Calu3 (cell line): ENCODE results near the gene AAR2. TPM values are rescaled to one million over a fixed set of nuclear protein-coding genes. Genes with fewer than 3 reads are reported as not detected.

Source experiments
- BruUV-seq: library from RNA; stranded (reverse); fragments of 400-500 nt; replicated peaks from 2 replicates; lab custom pipeline; 2021; lab: Mats Ljungman, UMichigan
- CTCF ChIA-PET: fragments of 300-600 bp; sonication (Branson Sonifier 250); formaldehyde crosslinking; loops from one replicate; lab custom pipeline; 2022; ENCODE audit warnings: antibody characterized with exemption; lab: Charles Lee
- DNase-seq: peaks from one replicate; pipeline ENCODE4 v3.0.0; 2022
- H3K27ac Mint-ChIP-seq: one replicate; pipeline ENCODE4 v1.8.0; 2022; ENCODE audit warnings: mixed read lengths; ENCODE audit not compliant: unreplicated experiment
- H3K27me3 Mint-ChIP-seq: one replicate; pipeline ENCODE4 v1.8.0; 2022; ENCODE audit warnings: mixed read lengths; ENCODE audit not compliant: unreplicated experiment
- H3K36me3 Mint-ChIP-seq: one replicate; pipeline ENCODE4 v1.8.0; 2022; ENCODE audit warnings: mild to moderate bottlenecking, moderate library complexity, mixed read lengths; ENCODE audit not compliant: insufficient read depth, unreplicated experiment
- H3K4me1 Mint-ChIP-seq: one replicate; pipeline ENCODE4 v1.8.0; 2022; ENCODE audit warnings: mild to moderate bottlenecking, low read depth, mixed read lengths; ENCODE audit not compliant: unreplicated experiment
- H3K4me3 Mint-ChIP-seq: one replicate; pipeline ENCODE4 v1.8.0; 2022; ENCODE audit warnings: mild to moderate bottlenecking, low read depth, moderate library complexity, mixed read lengths; ENCODE audit not compliant: unreplicated experiment
- H3K9me3 Mint-ChIP-seq: one replicate; pipeline ENCODE4 v1.8.0; 2022; ENCODE audit warnings: low read depth, mixed read lengths; ENCODE audit not compliant: unreplicated experiment
- CTCF ChIP-seq: fragments of 200-600 bp; IDR thresholded peaks from one replicate; pipeline ENCODE4 v1.8.0; 2022; ENCODE audit warnings: antibody characterized with exemption; ENCODE audit not compliant: unreplicated experiment
- intact Hi-C: fragments of 100-400 bp; cut with micrococcal nuclease; formaldehyde crosslinking; loops from one replicate; pipeline ENCODE4 v1.10.0; 2022; ENCODE audit not compliant: unreplicated experiment
- total RNA-seq: library from RNA; stranded (reverse); gene quantifications from 2 replicates; pipeline ENCODE4 v1.2.3, GENCODE V29; 2022

AAR2 gene
- total RNA-seq, 1 experiment from 2014 or later = 37.0 TPM

DNA sequence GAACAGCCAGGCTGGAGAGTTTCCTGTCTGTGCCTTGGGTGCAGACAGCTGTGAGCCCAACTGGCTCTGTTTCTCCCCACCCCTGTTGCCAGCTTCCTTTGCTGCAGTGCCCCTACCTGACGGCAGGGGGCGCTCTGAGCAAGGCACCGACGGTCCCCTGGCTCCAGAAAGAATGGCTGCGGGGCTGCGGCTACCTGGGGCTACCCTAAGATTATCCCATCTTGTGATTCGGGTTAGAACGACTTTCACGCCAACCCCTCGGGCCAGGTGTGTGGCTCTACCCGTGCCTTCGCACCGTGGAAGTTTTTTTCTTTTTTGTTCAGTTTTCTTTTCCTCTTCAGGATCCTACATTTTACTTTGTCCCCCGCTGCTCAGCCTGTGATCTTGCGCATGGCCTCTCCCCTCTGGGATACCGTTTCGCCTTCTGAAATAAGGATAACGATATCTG lies 33.4 kb upstream of the AAR2 start:
- Mint-ChIP-seq H3K36me3 (peaks cover 17% of the 10 kb centered on the region), H3K4me1 (no peaks in the 10 kb centered on the region), H3K4me3 (no peak overlapping the region), H3K27ac (no peak overlapping the region), H3K9me3 (no peaks in the 10 kb centered on the region), H3K27me3 (no peaks in the 10 kb centered on the region)
- intact Hi-C loops = loop anchor here (1.0 kb wide), 1 partner anchor 236 kb away; no protein-coding TSS in a partner anchor
- TF ChIP-seq CTCF = peak; percentile 100
- no TSS peak for BruUV-seq
- peak; percentile 84 for DNase-seq
- CTCF ChIA-PET = interaction anchor here (0.6 to 1.7 kb wide), 27 partner anchors 10 to 444 kb away, joined by 3 to 16 read pairs (median 4); partner anchors contain the start of genes AAR2, CNBD2, RAB5IF and SCAND1

DNA sequence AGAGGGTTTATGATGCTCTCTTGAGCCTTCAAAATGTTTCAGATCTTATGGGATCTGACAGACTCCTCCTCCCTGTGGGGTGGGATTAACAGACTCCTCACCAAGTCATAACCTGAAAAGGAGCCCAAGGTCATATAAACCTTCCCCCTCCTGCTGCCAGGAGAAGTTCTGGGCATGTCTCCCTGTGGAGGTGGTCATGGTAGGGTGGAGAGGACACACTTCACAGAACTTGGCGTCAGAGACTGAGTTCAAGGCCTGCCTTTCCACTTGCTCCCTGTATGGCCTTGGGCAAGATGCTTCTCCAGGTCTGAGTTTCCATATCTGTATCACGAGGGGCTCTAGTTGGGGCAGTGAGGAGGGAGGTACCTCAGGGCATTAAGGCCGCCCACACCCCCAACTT lies 32.4 kb upstream of the AAR2 start:
- no peaks in the 10 kb centered on the region for H3K4me1 Mint-ChIP-seq
- H3K36me3 Mint-ChIP-seq = peaks cover 25% of the 10 kb centered on the region
- CTCF ChIA-PET = interaction anchor here (1.6 to 1.7 kb wide), 2 partner anchors 86 to 211 kb away, joined by 5 to 16 read pairs; no protein-coding TSS in a partner anchor
- no TSS peak for BruUV-seq
- H3K27ac Mint-ChIP-seq = no peak overlapping the region
- DNase-seq = no peak
- H3K9me3 Mint-ChIP-seq = no peaks in the 10 kb centered on the region
- H3K27me3 Mint-ChIP-seq = no peaks in the 10 kb centered on the region
- H3K4me3 Mint-ChIP-seq = no peak overlapping the region
- no peak for TF ChIP-seq CTCF
- intact Hi-C loops = no loop called here

- H3K27ac Mint-ChIP-seq = no peak overlapping the region
- no peaks in the 10 kb centered on the region for H3K27me3 Mint-ChIP-seq
- H3K4me1 Mint-ChIP-seq = no peaks in the 10 kb centered on the region
- intact Hi-C loops = no loop called here
- no peaks in the 10 kb centered on the region for H3K9me3 Mint-ChIP-seq
- CTCF ChIA-PET = no interaction called here
- no TSS peak for BruUV-seq
- no peak for DNase-seq
- no peak overlapping the region for H3K4me3 Mint-ChIP-seq
- peaks cover 31% of the 10 kb centered on the region for H3K36me3 Mint-ChIP-seq
- TF ChIP-seq CTCF = no peak
These were observed 31.3 kb upstream of the AAR2 start for GRCh38 chr20:36205026-36205425.

- no TSS peak for BruUV-seq
- H3K27me3 Mint-ChIP-seq = no peaks in the 10 kb centered on the region
- H3K27ac Mint-ChIP-seq = no peak overlapping the region
- intact Hi-C loops = no loop called here
- TF ChIP-seq CTCF = no peak
- CTCF ChIA-PET = no interaction called here
- no peak overlapping the region for H3K4me3 Mint-ChIP-seq
- H3K4me1 Mint-ChIP-seq = no peaks in the 10 kb centered on the region
- no peaks in the 10 kb centered on the region for H3K9me3 Mint-ChIP-seq
- peaks cover 41% of the 10 kb centered on the region for H3K36me3 Mint-ChIP-seq
- no peak for DNase-seq
These were observed 30.2 kb upstream of the AAR2 start for GRCh38 chr20:36206068-36206467.
